ENCODE data around the gene MAP3K6.
"Not testable (repeated sequence)": the region's sequence is repeated elsewhere in the genome, so short reads cannot be mapped to it uniquely, and the experiment has no call there.

MAP3K6 gene

DNA sequence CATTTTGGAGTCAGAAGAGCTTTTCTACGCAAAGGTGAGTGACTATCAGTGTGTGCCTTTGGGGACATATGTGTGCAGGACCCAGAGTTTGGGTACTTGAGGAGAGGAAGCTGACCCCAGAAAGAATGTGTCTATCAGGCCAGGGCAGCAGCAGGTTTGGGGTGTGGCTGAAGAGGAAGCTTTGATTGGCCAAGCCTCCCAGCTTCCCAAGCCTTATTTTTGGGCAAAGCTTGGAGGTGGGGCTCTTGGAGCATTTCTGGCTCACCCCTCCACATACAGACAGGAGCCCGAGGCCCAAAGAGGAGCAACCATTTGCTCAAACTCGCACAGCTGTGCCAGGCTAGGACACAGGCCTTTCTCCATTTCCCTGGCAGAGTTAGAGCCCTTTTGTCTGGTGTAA lies 30.3 kb upstream of the MAP3K6 start:
- no peak for DNase-seq

DNA sequence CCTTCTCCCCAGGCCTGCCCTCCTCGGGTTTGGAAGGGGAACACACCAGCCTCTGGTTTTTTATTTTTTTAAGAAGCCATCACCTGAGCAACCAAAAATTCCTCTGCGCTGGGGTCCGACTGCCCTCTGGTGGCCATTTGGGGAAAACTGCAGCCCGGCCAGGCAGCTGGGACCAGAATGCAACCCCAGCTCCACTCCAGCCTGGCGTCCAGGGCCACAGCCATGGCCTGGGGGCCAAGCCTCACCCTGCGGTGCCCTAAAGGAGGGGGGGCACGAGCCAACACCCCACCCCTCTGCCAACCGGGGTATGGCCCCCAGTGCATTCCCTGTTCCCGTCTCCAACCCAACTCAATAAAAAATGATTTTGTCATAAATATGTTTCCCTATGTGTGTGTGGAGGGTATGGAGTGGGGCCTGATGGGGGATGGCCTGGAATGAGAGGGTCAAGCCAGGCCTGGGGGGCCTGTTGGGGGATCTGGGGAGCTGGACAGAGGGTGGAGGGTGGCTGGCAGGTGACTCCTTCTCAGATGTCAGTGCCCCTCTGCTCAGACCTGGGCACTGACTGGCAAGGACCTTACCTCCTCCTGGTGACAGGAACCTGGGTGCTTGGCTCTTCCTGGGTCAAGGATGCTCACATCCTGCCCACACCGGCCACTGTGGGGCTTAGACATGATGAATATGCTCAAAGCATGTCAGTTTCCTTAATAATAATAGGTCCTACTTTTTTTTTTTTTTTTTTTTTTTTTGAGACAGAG lies 28.9 kb upstream of the MAP3K6 start:
- DNase-seq, result peak; percentile 72

DNA sequence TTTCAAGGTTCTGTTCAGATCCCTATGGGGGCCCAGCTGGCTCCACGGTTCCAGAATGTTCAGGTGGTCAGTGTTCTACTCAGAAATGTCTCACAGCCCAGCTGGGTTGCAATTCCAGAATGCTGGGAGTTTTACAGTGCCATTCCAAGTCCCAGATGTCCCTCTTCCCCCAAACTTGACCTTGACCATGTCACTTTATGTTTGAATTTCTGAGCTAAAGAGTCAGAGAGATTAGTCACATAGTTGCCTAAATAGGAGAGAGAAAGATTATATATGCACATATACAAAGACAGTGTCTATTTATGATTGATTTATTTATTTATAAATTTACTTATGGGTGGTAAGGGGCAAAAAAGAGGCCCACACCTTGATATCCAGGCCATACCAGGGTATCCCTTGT lies 28.2 kb upstream of the MAP3K6 start:
- DNase-seq, result peak; percentile 43

DNA sequence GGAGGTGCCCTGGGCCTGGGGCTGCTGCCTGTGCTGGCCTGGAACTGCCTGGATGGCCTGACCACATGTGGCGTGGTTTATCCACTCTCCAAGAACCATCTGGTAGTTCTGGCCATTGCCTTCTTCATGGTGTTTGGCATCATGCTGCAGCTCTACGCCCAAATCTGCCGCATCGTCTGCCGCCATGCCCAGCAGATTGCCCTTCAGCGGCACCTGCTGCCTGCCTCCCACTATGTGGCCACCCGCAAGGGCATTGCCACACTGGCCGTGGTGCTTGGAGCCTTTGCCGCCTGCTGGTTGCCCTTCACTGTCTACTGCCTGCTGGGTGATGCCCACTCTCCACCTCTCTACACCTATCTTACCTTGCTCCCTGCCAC lies 27.5 kb upstream of the MAP3K6 start:
- no peak for DNase-seq

DNA sequence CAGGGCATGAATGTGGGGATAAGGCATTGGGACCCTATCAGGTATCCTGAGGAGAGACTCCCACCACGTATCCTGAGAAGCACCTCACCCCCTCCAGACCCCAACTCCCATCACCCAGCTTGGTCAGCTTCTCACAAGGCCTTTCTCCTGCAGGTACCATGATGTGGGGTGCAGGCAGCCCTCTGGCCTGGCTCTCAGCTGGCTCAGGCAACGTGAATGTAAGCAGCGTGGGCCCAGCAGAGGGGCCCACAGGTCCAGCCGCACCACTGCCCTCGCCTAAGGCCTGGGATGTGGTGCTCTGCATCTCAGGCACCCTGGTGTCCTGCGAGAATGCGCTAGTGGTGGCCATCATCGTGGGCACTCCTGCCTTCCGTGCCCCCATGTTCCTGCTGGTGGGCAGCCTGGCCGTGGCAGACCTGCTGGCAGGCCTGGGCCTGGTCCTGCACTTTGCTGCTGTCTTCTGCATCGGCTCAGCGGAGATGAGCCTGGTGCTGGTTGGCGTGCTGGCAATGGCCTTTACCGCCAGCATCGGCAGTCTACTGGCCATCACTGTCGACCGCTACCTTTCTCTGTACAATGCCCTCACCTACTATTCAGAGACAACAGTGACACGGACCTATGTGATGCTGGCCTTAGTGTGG lies 27.0 kb upstream of the MAP3K6 start:
- no peak for DNase-seq

DNA sequence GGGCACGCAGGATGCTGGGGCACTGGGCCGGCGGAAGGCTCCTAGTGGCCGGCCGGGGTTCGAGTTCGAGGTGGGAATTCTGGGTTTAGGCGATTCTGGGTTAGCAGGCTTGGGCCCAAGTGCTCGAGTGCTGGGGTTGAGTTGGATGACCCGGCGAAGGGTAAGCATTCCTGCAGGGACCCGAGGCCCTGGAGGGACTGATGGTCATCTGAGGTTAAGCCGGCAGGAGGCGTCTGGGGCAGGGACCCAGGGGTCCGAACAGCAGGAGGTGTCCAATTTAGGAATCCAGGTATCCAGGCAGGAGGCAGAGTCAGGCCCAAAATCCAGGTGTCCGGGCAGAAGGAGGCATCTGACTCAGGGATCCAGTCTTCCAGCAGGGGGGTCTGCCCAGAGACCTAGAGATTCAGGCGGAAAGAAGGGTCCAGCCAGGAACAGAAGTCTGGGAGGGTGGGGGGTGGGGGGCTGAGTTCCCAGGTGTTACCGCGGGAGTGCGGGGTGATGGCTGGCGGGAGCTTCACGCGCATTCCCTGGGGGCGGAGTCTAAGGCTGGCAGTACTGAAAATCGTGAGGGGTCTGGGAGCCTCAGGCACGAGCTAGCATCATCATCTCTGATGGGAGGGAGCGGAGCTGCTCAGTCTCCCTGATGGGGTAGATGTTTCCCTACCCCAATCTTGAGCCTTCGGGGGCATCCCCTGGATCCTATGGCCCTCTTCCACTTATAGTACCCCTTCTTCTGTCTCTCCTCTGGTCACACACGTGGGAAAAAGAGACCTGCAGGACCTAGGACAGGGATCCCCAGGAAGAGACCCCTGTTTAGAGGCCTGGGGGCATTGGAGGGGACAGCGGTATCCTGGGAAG lies 26.2 kb upstream of the MAP3K6 start:
- no peak for DNase-seq

DNA sequence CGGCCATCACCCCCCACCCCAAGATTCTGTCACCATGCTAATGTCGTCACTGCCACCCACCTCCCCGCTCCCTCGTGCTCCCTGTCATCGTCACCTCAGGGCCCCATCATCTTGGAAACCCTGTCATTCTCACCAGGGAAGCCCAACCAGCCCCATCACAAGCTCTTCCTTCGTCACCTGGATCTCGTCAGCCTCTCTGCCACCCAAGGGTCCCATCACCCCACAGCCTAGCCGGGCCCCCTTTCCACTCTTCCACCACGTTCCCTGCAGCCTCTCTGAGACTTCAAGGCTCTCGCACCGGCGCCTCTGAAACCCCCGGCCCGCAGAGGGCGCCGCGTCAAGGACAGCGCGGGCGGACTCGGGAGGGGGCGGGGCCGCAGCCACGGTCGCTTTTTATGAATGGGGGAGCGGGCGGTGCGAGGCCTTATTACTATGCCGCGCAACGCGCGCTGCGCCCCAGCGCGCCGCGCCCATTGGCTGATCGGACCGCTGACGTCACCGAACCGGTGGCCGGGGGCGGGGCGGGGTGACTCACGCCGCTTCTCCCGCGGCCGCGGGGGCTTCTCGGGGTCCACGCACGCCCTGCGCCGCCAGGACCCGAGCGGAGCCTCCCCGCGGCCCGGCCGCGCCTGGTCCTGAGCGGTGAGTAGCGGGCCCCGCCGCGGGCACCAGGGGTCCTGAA lies 25.5 kb upstream of the MAP3K6 start, which contains the start of gene GPR3:
GPR3 (plus strand) TSS at position 527 of the 682 bp plus-strand sequence. CDS start 1,177 bp downstream, outside the sequence.
- DNase-seq, result peak; percentile 93

DNA sequence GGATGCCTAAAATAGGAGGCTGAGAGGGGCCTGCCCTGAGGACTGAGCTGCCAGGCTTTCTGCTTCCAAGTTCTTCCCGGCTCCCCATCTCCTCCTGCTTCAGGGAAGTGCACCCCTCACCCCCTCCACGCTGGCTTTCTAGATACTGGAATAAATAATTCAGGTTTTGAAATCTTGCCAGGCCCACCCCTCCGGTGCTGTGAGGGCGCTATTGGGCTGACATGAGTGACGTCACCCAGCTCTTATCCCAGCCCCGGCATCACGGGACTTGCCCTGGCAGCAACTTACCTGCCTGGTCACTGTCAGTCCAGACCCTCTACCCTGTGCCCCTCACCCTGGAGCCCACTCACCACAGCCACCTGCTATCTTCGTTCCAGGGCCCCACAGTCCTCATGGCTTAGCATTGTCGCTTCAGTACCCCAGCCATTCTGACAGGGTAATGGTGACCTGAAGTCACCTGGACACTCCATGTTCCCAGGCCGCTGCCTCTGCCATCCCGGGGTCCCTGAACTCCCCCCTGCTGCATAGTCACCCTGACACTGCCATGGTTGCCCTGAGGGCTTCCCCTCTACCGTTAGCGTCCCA lies 24.8 kb upstream of the MAP3K6 start:
- peak; percentile 57 for DNase-seq

DNA sequence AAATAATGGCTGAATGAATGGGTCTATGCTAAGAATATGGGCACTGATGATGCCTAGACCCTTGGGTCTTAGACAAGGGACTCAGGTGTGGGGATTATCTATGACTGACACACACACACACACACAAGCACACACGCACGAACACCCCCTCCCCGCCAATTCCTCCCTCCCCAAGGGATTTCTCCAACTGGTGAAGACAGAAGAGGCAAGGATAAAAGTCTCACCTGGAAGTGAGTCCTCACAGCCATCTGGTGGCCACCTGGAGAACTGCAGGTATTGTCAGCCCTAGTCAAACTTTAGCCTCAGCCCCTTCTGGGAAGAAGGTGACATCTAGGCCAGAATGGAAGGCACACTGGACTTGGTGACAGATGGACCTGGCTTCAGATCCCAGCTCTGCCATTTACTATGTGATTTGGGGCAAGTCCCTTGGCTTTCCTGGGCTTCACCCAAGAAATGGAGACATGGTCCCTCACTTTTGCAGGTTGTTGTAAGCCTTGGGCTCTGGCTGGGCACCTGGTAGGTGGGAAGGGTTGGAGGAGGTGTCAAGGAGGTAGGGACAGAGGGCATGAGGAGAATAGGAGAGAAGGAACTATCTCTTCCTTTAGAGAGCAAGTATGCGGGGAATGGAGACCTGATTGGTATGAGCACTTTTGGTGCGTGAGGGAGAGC lies 21.7 kb upstream of the MAP3K6 start:
- DNase-seq, result peak; percentile 38

DNA sequence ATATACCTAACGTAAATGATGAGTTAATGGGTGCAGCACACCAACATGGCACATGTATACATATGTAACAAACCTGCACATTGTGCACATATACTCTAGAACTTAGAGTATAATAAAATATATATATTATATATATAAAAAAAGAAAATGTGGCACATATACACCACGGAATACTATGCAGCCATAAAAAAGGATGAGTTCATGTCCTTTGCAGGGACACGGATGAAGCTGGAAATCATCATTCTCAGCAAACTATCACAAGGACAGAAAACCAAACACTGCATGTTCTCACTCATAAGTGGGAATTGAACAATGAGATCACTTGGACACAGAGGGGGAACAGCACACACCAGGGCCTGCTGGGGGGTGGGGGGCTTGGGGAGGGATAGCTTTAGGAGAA lies 18.0 kb upstream of the MAP3K6 start:
- DNase-seq, result not testable (repeated sequence)

DNA sequence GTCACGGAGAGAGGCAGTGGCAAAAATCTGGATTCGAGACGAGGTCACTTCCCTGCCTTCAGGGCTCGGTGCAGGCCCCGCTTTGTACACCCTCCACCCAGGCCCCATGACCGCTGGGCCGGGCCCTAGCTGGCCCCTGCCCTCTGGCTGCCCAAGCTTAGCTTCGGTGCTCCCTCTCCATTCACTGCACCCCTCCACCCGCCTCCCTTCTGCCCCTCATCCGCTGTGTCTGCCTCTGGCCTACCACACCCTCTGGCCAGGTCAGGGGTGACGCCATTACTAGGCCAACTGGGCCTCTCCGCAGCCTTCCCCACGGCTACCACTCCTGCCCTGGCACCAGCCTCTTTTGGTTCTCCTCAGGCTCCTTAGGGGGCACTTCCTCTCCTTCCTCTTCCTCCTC lies 16.9 kb upstream of the MAP3K6 start:
- DNase-seq, result no peak

DNA sequence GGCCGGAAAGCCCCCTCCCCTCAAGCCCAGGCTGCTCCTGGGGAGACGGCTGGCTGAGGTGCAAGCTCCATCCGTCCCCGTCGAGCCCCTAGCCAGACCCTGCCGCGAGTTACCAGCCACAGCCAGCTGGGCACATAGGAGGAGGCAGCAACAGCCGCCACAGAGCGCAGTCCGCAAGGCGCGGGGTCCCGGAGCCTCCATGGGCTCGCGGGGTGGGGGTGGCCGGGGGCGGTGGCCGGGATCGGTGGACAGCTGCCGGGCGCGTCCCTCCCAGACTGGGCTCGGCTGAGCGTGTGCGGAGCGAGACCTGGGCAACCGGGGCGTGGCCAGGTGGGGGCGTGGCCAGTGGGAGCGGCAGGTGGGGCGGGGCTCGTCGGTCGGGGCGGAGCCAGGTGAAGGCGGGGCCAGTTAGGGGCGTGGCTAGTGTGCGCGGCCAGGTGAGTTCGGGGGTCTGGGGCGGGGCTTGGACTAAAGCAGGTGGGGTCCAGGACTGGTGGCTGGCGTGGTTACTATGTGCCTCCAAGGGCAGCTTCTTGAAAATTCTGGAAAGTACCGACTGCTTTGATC lies 16.4 kb upstream of the MAP3K6 start, which contains the start of gene CD164L2:
CD164L2 (minus strand) TSS at position 295 of the 567 bp plus-strand sequence; CDS start at position 201, 94 bp downstream.
- DNase-seq, result no peak

DNA sequence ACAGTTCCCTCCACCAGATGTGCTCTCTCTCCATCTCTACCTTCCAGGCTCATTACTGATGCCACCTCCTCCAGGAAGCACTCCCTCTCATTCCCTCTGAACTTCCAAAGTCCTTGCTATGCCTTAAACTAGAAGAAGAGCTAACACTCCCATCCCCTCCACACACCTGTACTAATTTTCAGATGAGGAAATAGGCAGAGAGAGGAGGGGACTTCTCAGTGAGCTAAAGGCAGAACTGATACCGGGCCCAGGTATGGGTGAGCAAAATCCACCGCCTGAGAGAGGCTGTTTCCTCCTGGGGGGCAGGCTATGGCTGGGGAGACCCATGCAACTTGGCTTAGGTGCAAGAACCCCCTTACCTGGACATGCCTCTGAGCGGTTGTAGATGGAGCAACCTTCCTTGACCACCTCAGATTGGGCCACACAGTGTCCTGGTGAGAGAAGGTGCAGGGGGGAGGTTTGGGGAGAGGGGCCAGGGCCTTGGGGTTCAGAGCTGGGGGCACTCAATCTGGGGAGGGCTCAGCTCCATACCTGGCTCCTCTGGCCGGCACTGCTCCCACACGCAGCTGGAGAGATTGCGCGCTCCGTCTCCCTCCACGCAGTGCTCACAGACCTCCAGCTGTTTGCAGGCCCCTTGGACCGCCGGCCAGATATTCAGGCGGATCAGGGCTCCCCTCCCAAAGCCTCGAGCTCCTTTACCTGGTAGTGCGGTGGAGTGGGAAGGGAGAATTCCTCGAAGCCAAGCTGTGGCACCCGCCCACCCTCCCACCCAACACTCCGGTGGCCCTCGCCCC lies 15.4 kb upstream of the MAP3K6 start:
- no peak for DNase-seq

DNA sequence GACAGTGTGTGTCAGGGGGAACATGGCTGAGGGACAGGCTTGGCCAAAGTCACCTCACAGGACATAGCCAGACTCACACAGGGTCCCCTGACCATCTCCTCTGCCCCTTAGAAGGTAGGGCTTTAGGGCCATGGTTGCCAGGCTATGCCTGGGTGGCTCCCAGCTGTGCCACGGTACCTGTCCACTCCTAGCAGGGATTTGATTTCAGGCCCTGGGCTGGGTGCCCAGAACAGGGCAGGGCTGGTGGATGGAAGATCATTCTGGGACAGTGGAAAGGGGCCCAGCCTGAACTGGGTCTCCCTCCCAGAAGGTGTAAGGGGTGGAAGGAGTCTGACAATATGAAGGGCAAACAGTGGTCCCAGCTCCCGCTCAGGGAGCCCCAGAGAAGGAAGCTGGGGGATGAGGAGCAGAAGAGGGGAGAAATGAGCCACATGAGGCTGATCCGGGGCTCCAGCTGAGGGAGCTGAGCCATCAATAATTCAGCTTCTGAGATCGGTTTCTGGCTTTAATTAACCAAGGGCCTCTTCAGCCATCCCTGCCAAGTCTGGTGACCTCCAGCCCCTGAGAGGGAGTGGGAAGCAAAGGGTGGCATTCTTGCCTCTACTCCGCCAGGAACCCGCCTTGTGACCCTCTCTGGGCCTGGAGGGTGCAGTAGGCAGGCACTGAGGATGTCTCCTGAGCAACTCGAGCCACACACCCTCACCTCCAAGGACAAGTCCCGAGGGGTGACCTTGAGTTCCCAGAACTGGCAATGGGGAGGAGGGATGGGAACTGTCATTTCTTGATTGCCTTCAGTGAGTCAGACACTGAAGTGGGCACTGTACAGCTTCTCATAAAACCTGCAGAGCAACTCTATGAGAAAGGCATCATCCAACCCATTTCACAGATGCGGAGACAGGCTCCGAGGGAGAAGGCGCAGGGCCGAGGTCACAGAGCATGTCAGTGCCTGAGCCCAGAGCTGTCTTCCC lies 14.3 kb upstream of the MAP3K6 start:
- no peak for DNase-seq

DNA sequence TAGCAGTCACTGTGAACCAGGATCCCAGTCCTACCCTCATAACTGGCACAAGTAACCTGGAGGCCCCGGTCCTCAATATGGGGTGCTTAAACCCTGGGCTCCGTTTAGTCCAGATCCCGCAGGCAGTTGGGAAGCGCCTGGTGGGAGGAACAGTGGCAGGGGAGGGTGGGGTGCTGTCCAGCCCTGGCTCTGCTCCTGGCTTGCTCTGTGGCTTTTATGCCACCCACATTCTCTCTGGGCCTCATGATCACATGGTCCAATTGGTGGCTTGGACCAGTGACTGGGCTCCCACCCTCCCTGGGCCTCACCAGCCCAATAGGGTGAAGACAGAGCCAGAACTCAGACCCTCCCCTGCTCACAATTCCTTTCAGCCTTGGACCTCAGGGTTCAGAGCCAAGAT lies 13.5 kb upstream of the MAP3K6 start:
- DNase-seq, result no peak

DNA sequence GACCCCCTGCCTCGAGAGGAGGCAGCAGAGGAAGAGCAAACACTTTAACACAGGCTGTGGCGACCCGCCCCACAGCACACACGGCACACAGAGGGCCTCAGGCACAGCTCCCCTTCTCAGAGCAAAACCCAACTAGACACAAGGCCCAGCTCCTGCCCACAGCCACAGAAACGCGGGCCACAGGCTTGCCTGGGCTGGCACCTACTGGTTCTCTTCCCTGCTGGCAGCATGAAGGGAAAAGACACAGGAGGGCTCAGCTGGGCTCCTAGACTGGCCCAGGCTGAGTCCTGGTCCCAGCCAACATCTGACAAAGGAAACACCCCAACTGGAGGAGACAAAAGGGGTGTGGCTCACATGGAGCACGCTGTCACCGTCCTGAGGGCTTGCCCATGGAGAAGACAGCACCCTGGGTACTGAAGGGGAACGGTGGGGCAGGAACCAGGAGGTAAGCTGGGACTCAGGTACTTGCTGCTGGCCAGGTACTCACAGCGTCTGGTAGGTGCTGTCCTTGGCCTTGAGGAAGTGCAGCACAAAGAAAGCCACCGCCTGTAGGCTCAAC lies 12.9 kb upstream of the MAP3K6 start:
- no peak for DNase-seq

DNA sequence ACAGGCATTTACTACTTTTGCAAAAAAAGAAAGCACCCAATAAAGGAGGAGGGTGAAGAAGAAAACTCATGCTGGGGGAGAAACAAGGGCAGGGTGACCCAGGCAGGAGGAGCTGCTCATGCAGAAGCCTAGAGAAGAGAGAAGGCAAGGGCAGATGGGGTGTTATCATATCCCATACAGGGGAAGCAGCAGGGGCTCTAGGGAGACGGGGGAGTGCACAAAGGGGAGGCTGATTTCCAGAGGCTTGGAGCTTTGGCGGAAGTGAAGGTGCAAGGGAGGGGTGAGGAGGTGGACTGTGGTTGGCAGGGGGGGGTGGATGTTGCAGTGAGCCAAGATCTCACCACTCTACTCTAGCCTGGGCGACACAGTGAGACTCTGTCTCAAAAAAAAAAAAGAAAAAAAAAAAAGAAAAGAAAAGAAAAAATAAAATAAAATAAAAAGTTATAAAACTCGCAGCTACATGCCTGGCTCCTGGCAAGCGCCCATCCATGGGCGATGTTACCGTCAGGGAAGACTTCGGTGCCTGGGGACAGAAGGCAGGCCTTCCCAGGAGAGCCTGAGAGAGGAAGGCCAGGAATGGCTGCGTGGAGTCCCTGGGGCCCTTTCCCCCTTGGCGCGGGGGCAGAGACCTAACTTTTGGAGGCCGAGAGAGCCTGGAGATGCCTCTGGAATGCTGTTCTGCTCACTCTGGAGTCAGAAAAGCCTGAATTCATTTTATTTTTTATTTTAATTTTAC lies 11.2 kb upstream of the MAP3K6 start:
- DNase-seq, result no peak

DNA sequence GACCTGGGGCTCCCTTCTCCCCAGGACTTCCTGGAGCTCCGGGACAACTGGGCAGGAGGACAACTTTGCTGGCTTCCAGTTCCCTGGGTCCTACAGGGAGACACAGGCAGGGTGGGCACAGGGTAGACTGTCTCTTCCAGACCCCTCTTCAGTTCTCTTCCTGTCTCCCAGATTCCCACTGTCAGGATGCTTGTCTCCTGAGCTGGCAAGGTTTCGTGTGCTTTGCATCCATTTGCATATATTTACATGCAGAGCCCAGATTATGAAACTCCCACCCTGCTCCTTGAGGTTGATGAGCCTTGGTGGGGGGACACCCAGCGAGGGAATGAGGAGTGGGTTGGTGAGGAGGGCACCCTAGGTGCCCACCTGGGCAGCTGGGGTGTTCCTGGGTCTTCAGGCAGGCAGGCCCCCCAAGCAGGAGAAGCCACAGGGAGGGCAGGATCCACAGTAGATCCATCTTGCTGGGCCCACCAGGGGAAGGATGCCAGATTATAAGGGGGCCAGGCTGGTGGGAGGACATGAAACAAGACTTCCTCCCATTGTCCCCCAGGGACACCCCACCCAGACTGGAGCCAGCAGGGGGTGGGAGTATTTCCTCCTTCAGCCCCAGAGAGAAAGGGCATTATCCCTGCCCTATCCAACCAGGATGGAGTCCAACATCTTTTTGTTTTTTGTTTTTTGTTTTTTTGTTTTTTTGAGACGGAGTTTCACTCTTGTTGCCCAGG lies 7.8 kb upstream of the MAP3K6 start, which contains the start of gene FCN3:
FCN3 (minus strand) TSS at position 463 of the 725 bp plus-strand sequence; CDS start at position 457, 6 bp downstream.
- DNase-seq, result no peak
